HepG2 (cell line): ENCODE measurements around the gene ATG9A. TPM values are rescaled to one million over a fixed set of nuclear protein-coding genes. Genes with fewer than 3 reads are reported as not detected.
A peak's percentile ranks its signal among the peaks of the same experiment; 100 is the strongest.

Experiments
- ATAC-seq: fragments of 200-7000 bp; cut with Tn5 transposase; 3 replicates; pipeline ENCODE4 v1.9.1; 2020; ENCODE audit warnings: mild to moderate bottlenecking, moderate library complexity
- BruUV-seq: library from RNA; stranded (reverse); fragments of 400-500 nt; replicated peaks from 2 replicates; lab custom pipeline; 2021; lab: Mats Ljungman, UMichigan
- CTCF ChIA-PET: fragments of 300-600 bp; formaldehyde crosslinking; extraction: SDS; loops from one replicate; lab custom pipeline; 2021; ENCODE audit warnings: low total read pairs, inconsistent platforms, low intra/inter-chr PET ratio; lab: Yijun Ruan, JAX
- POLR2A ChIA-PET: fragments of 350-600 bp; sonication (Branson Sonifier 250); formaldehyde crosslinking; loops from one replicate; lab custom pipeline; 2020; ENCODE audit warnings: antibody characterized with exemption, inconsistent platforms; lab: Yijun Ruan, JAX
- DNase-seq: peaks from one replicate; pipeline ENCODE4 v3.0.0-alpha.2; 2015; ENCODE audit warnings: low spot score
- FAIRE-seq: peaks from 3 replicates; lab custom pipeline; 2011; peaks lifted over from hg19 to GRCh38; lab: Jason Lieb, UNC
- H2AFZ ChIP-seq: one replicate; pipeline ENCODE4 v1.6.1; 2011; ENCODE audit warnings: low read length, inconsistent platforms
- H3K27ac ChIP-seq: fragments of 300-600 bp; 3 replicates; pipeline ENCODE4 v1.8.0; 2011; ENCODE audit warnings: mixed run types, mild to moderate bottlenecking, mixed read lengths, low read length, inconsistent platforms; ENCODE audit not compliant: insufficient read depth; ENCODE audit errors: extremely low read length
- H3K27me3 ChIP-seq, 2 experiments: fragments of 200-600 bp in 1 of 2; 2 replicates in 1 of 2; 3 replicates in 1 of 2; pipeline versions ENCODE4 v1.6.0 to v1.8.0; 2011; ENCODE audit warnings: low read length in 2 of 2, mild to moderate bottlenecking in 2 of 2, moderate library complexity in 2 of 2, inconsistent platforms in 1 of 2; ENCODE audit not compliant: insufficient read depth in 2 of 2, control insufficient read depth in 1 of 2
- H3K36me3 ChIP-seq, 2 experiments: fragments of 200-600 bp in 1 of 2; replicated peaks in 1 of 2; 2 replicates in 1 of 2; 3 replicates in 1 of 2; pipeline versions ENCODE4 v1.5.1 to v1.8.0; 2011; ENCODE audit warnings: low read length in 2 of 2, inconsistent platforms in 1 of 2; ENCODE audit not compliant: insufficient read depth in 2 of 2, control insufficient read depth in 1 of 2
- H3K4me1 ChIP-seq: 2 replicates; pipeline ENCODE4 v1.5.1; 2012; ENCODE audit warnings: low read length, inconsistent platforms; ENCODE audit not compliant: insufficient read depth
- H3K4me2 ChIP-seq: 2 replicates; pipeline ENCODE4 v1.6.0; 2011; ENCODE audit warnings: low read depth, low read length, inconsistent platforms
- H3K4me3 ChIP-seq, 3 experiments: fragments of 200-600 bp in 1 of 3; sonication (generic), shearing (Covaris generic) in 1 of 3; replicated peaks in 1 of 3; 2 replicates each; pipeline ENCODE4 v1.5.1; 2011 to 2016; ENCODE audit warnings: low read length in 3 of 3, inconsistent platforms in 2 of 3, low read depth in 2 of 3, mild to moderate bottlenecking in 2 of 3, control low read depth in 1 of 3, mixed read lengths in 1 of 3; ENCODE audit not compliant: insufficient read depth in 1 of 3
- H3K79me2 ChIP-seq: one replicate; pipeline ENCODE4 v1.6.1; 2011; ENCODE audit warnings: low read length, inconsistent platforms; ENCODE audit not compliant: insufficient read depth
- H3K9ac ChIP-seq: 2 replicates; pipeline ENCODE4 v1.6.0; 2011; ENCODE audit warnings: mild to moderate bottlenecking, low read depth, low read length, inconsistent platforms; ENCODE audit not compliant: insufficient read depth
- H3K9me3 ChIP-seq: 2 replicates; pipeline ENCODE4 v1.5.1; 2012; ENCODE audit warnings: mild to moderate bottlenecking, low read length
- H4K20me1 ChIP-seq: 2 replicates; pipeline ENCODE4 v1.6.0; 2011; ENCODE audit warnings: inconsistent platforms, mild to moderate bottlenecking, low read length, moderate library complexity; ENCODE audit not compliant: insufficient read depth
- CSRNP1 ChIP-seq: sonication (generic); formaldehyde crosslinking; IDR thresholded peaks from 2 replicates; pipeline ENCODE4 v1.8.1; 2023; ENCODE audit warnings: mild to moderate bottlenecking, missing genetic modification reagents
- MTF1 ChIP-seq: sonication (generic); formaldehyde crosslinking; IDR thresholded peaks from 2 replicates; pipeline ENCODE4 v1.5.0; 2020; ENCODE audit warnings: missing genetic modification reagents
- RCOR2 ChIP-seq: IDR thresholded peaks from 2 replicates; pipeline ENCODE4 v1.6.1; 2016; ENCODE audit warnings: missing biosample characterization, missing genetic modification reagents
- ZBTB37 ChIP-seq: sonication (generic); formaldehyde crosslinking; IDR thresholded peaks from 2 replicates; pipeline ENCODE4 v1.4.0; 2020; ENCODE audit warnings: mild to moderate bottlenecking, missing genetic modification reagents
- ZC3H4 ChIP-seq: sonication (generic); formaldehyde crosslinking; IDR thresholded peaks from 2 replicates; pipeline ENCODE4 v1.4.0; 2020; ENCODE audit warnings: missing genetic modification reagents, borderline replicate concordance
- ZNF776 ChIP-seq: sonication (generic); formaldehyde crosslinking; IDR thresholded peaks from 2 replicates; pipeline ENCODE4 v1.4.0; 2020; ENCODE audit warnings: mild to moderate bottlenecking, missing genetic modification reagents
- ZNF790 ChIP-seq: sonication (generic); formaldehyde crosslinking; IDR thresholded peaks from 2 replicates; pipeline ENCODE4 v1.8.0; 2022; ENCODE audit warnings: missing genetic modification reagents, mild to moderate bottlenecking, borderline replicate concordance
- WGBS: methylation state at CpG from one replicate; pipeline ENCODE4 v1.1.6; 2017; ENCODE audit warnings: low lambda C conversion rate; 5-methylcytosine and 5-hydroxymethylcytosine counted together
- in situ Hi-C: cut with HindIII; loops from 2 replicates; pipeline ENCODE4 v1.10.0; 2017; ENCODE audit warnings: low pct_unique_long_range_greater_than_20kb; ENCODE audit not compliant: extremely low pct_ligation_motif_present
- intact Hi-C: fragments of 100-400 bp; cut with micrococcal nuclease; formaldehyde crosslinking; loops from one replicate; pipeline ENCODE4 v1.10.0; 2022; ENCODE audit not compliant: unreplicated experiment
- polyA plus RNA-seq, 8 experiments: library from polyadenylated mRNA; depleted of rRNA in 3 of 8; stranded (reverse) in 7 of 8; unstranded in 1 of 8; fragments of >200 nt; fragmentation: Illumina TruSeq in 4 of 8; extraction: Trizol in 4 of 8; gene quantifications; 2 replicates each; pipeline versions ENCODE4 v1.2.1 to v1.2.3, GENCODE V29; 2011 to 2016; ENCODE audit warnings: low read depth in 4 of 8, missing spikeins in 1 of 8, mixed read lengths in 1 of 8; ENCODE audit not compliant: insufficient read depth in 1 of 8
- total RNA-seq, 5 experiments: library from RNA; depleted of rRNA; stranded (reverse); fragments of >200 nt; fragmentation: Illumina TruSeq; extraction: Trizol; gene quantifications; 2 replicates each; pipeline ENCODE4 v1.2.3, GENCODE V29; 2016; ENCODE audit warnings: low read depth in 1 of 5

Gene ATG9A
- total and polyA plus RNA-seq, 2 of the 13 experiments (the other 11 are each of a cell fraction or from before 2014, with no cell fraction given): 35.0 to 131 TPM

- TF ChIP-seq ZNF790 (CRISPR knock-in tag) (no peak), ZNF776 (CRISPR knock-in tag) (no peak), ZC3H4 (no peak), RCOR2 (CRISPR knock-in tag) (no peak), MTF1 (CRISPR knock-in tag) (no peak), ZBTB37 (CRISPR knock-in tag) (no peak)
- H3K9ac ChIP-seq: no peak overlapping the region
- peaks cover 9% of the 10 kb centered on the region for H3K4me1 ChIP-seq
- CTCF ChIA-PET: no interaction called here
- in situ Hi-C loops (no loop called here), intact Hi-C loops (no loop called here)
- no peak overlapping the region for H3K27ac ChIP-seq
- H3K27me3 ChIP-seq: no peaks in the 10 kb centered on the region
- H3K36me3 ChIP-seq: peaks cover 30 to 48% of the 10 kb centered on the region in 2 experiments
- H3K79me2 ChIP-seq: peaks cover 11% of the 10 kb centered on the region
- whole genome bisulfite sequencing: 96% methylated on average over 2 of the region's 2 CpGs
- H3K4me3 ChIP-seq: no peak overlapping the region
- no peaks in the 10 kb centered on the region for H4K20me1 ChIP-seq
- no peak for ATAC-seq
- H2AFZ ChIP-seq: no peak overlapping the region
- POLR2A ChIA-PET: interaction anchor here (0.8 to 2.1 kb wide), 2 partner anchors 9 to 22 kb away, joined by 3 to 11 read pairs; partner anchors contain the start of gene ZFAND2B
- no peak for DNase-seq
- BruUV-seq: no TSS peak
- no peaks in the 10 kb centered on the region for H3K9me3 ChIP-seq
- FAIRE-seq: peak; percentile 47
- no peak overlapping the region for H3K4me2 ChIP-seq
Observed at GRCh38 chr2:219184121-219184520, 45.3 kb downstream of the ATG9A start.

- no peaks in the 10 kb centered on the region for H3K9me3 ChIP-seq
- CTCF ChIA-PET: no interaction called here
- no peak overlapping the region for H3K4me3 ChIP-seq
- H2AFZ ChIP-seq: no peak overlapping the region
- DNase-seq (no peak), ATAC-seq (no peak), FAIRE-seq (no peak)
- intact Hi-C loops (no loop called here), in situ Hi-C loops (no loop called here)
- 98% methylated on average over 6 of the region's 6 CpGs for whole genome bisulfite sequencing
- no peak overlapping the region for H3K27ac ChIP-seq
- no peak for TF ChIP-seq CSRNP1 (CRISPR knock-in tag)
- POLR2A ChIA-PET: interaction anchor here (1.2 to 4.8 kb wide), 4 partner anchors 10 to 25 kb away, joined by 4 to 21 read pairs (median 11); partner anchors contain the start of gene ZFAND2B
- peaks cover 30 to 48% of the 10 kb centered on the region in 2 experiments for H3K36me3 ChIP-seq
- H3K9ac ChIP-seq: no peak overlapping the region
- H3K4me2 ChIP-seq: no peak overlapping the region
- H3K79me2 ChIP-seq: peaks cover 17% of the 10 kb centered on the region
- BruUV-seq: no TSS peak
- H3K27me3 ChIP-seq: no peaks in the 10 kb centered on the region; a peak in 1 of 5 replicates
- peaks cover 14% of the 10 kb centered on the region for H3K4me1 ChIP-seq
- H4K20me1 ChIP-seq: no peaks in the 10 kb centered on the region
Observed at GRCh38 chr2:219183151-219183772, 46.2 kb downstream of the ATG9A start.
